Neuronal stem cell (in vitro differentiated cells): ENCODE results near the gene CDC42BPG.

ENCODE experiments used
- DNase-seq: peaks from one replicate; pipeline ENCODE4 v3.0.0-alpha.2; 2013; ENCODE audit warnings: low spot score
- H2AFZ ChIP-seq: one replicate; pipeline ENCODE4 v1.6.1; 2013; ENCODE audit warnings: mild to moderate bottlenecking, low read length, inconsistent platforms
- H2AK5ac ChIP-seq: 2 replicates; pipeline ENCODE4 v1.6.1; 2013; ENCODE audit warnings: low read depth, mild to moderate bottlenecking, inconsistent platforms, low read length, moderate library complexity, mixed read lengths
- H2BK120ac ChIP-seq: 2 replicates; pipeline ENCODE4 v1.6.1; 2013; ENCODE audit warnings: low read depth, mild to moderate bottlenecking, inconsistent platforms, low read length, moderate library complexity, mixed read lengths
- H2BK12ac ChIP-seq: one replicate; pipeline ENCODE4 v1.6.1; 2013; ENCODE audit warnings: low read length, inconsistent platforms
- H2BK15ac ChIP-seq: 2 replicates; pipeline ENCODE4 v1.6.1; 2013; ENCODE audit warnings: mild to moderate bottlenecking, low read length, inconsistent platforms, mixed read lengths
- H2BK5ac ChIP-seq: one replicate; pipeline ENCODE4 v1.6.1; 2013; ENCODE audit warnings: inconsistent platforms, mild to moderate bottlenecking, low read length, moderate library complexity
- H3K14ac ChIP-seq: one replicate; pipeline ENCODE4 v1.6.1; 2013; ENCODE audit warnings: low read length, inconsistent platforms
- H3K18ac ChIP-seq: 2 replicates; pipeline ENCODE4 v1.6.1; 2013; ENCODE audit warnings: low read length, inconsistent platforms
- H3K23ac ChIP-seq: 2 replicates; pipeline ENCODE4 v1.6.1; 2013; ENCODE audit warnings: low read depth, mild to moderate bottlenecking, mixed read lengths, low read length, inconsistent platforms; ENCODE audit not compliant: poor library complexity
- H3K27ac ChIP-seq: replicated peaks from 3 replicates; pipeline ENCODE4 v1.5.1; 2013; ENCODE audit warnings: low read length, inconsistent platforms
- H3K27me3 ChIP-seq, 3 experiments: 2 replicates each; pipeline ENCODE4 v1.6.1; 2013; ENCODE audit warnings: low read length in 3 of 3, mild to moderate bottlenecking in 2 of 3, inconsistent platforms in 1 of 3, low read depth in 1 of 3, mixed read lengths in 1 of 3, moderate library complexity in 1 of 3; ENCODE audit not compliant: control insufficient read depth in 3 of 3, insufficient read depth in 3 of 3
- H3K36me3 ChIP-seq, 2 donors: replicated peaks in 1 of 2; 2 replicates each; pipeline ENCODE4 v1.6.1; 2013; ENCODE audit warnings: low read length in 2 of 2; ENCODE audit not compliant: control insufficient read depth in 2 of 2, insufficient read depth in 2 of 2
- H3K4ac ChIP-seq: 2 replicates; pipeline ENCODE4 v1.6.1; 2013; ENCODE audit warnings: inconsistent platforms, mild to moderate bottlenecking, low read length, moderate library complexity
- H3K4me1 ChIP-seq, 2 donors: 1 replicate in 1 of 2; 2 replicates in 1 of 2; pipeline ENCODE4 v1.6.1; 2013; ENCODE audit warnings: low read length in 2 of 2, low read depth in 1 of 2; ENCODE audit not compliant: control insufficient read depth in 2 of 2, insufficient read depth in 1 of 2
- H3K4me2 ChIP-seq: one replicate; pipeline ENCODE4 v1.6.1; 2013; ENCODE audit warnings: mild to moderate bottlenecking, low read length, inconsistent platforms; ENCODE audit not compliant: insufficient read depth, poor library complexity, severe bottlenecking
- H3K4me3 ChIP-seq, 2 donors: 2 replicates each; pipeline ENCODE4 v1.5.1; 2013; ENCODE audit warnings: low read length in 2 of 2, mild to moderate bottlenecking in 2 of 2, inconsistent platforms in 1 of 2, moderate library complexity in 1 of 2
- H3K79me1 ChIP-seq: one replicate; pipeline ENCODE4 v1.6.1; 2013; ENCODE audit warnings: low read depth, mild to moderate bottlenecking, inconsistent platforms, low read length, moderate library complexity
- H3K9ac ChIP-seq: one replicate; pipeline ENCODE4 v1.6.1; 2013; ENCODE audit warnings: mild to moderate bottlenecking, low read depth, low read length, inconsistent platforms; ENCODE audit not compliant: poor library complexity
- H3K9me3 ChIP-seq, 2 donors: replicated peaks in 1 of 2; 2 replicates each; pipeline versions ENCODE3 to v1.6.1; 2013; ENCODE audit warnings: low read length in 2 of 2, mild to moderate bottlenecking in 2 of 2, inconsistent platforms in 1 of 2, low read depth in 1 of 2, mixed read lengths in 1 of 2, moderate library complexity in 1 of 2; ENCODE audit not compliant: control insufficient read depth in 2 of 2, insufficient read depth in 1 of 2
- H4K8ac ChIP-seq: one replicate; pipeline ENCODE4 v1.6.1; 2013; ENCODE audit warnings: low read depth, mild to moderate bottlenecking, inconsistent platforms, low read length, moderate library complexity
- H4K91ac ChIP-seq: one replicate; pipeline ENCODE4 v1.6.1; 2013; ENCODE audit warnings: low read length, low read depth, mild to moderate bottlenecking, inconsistent platforms; ENCODE audit not compliant: poor library complexity
- WGBS, 2 donors: extraction: QIAGEN DNeasy Blood & Tissue Kit; methylation state at CpG; one replicate each; pipeline ENCODE4 v1.1.7; 2013; ENCODE audit warnings: missing lambda C conversion rate in 2 of 2, mixed read lengths in 1 of 2; ENCODE audit not compliant: insufficient read length in 2 of 2, insufficient replicate concordance in 1 of 2; ENCODE audit errors: extremely low coverage in 2 of 2; 5-methylcytosine and 5-hydroxymethylcytosine counted together

The CDC42BPG gene

DNA sequence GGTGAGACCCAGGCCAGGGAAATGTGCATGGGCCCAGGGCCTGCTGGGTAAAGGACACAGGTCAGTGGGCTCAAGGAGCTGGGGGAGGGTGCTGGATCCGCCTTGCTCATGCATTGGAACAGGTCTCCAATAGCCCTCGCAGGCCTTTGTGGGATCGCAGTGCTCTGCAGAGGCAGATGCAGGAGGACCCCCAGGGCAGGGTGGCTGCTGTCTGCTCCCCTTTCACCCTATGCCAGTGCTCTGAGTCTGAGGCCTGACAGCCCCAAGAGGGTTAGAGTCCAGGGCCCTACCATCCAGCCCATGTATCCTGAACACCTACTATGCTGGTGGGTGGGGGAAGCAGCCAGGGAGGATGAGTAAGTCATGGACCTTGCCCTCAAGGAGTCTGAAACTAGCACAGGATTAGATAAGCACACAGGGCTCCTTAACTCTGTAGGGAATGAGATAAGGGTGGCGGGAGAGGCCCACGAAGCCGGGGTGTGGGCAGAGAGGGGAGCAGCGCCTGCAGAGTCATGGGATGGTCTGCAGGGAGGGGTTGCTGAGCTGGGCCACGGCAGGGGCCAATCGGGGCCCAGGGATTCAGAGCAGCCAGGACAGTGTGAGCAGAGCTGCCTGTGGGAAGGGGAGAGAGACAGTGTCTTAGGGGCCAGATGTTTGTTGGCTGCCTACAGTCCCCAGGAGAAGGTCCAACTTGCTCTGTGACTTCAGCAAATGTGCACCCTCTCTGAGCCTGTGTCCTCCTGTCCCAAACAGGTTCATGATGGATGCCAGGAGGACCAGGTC lies 44.5 kb upstream of the CDC42BPG start:
- H3K4me3 ChIP-seq, result no peak overlapping the region
- H3K18ac ChIP-seq, result peak overlapping the region; percentile 85
- no peak overlapping the region for H3K4me2 ChIP-seq
- no peaks in the 10 kb centered on the region for H3K9me3 ChIP-seq
- peak overlapping the region; percentile 37 for H3K23ac ChIP-seq
- no peak for DNase-seq
- H2BK120ac ChIP-seq, result no peak overlapping the region
- H2BK5ac ChIP-seq, result peak overlapping the region; percentile 5
- no peaks in the 10 kb centered on the region for H3K36me3 ChIP-seq
- no peak overlapping the region for H4K91ac ChIP-seq
- no peak overlapping the region for H3K27ac ChIP-seq
- H3K14ac ChIP-seq, result no peak overlapping the region
- no CpG with 5 or more reads among the region's 9 CpGs for WGBS, 2 donors
- H3K4ac ChIP-seq, result no peak overlapping the region
- peak overlapping the region; percentile 38 for H3K9ac ChIP-seq
- peaks cover 0 to 5% (median 0%) of the 10 kb centered on the region in 3 experiments for H3K27me3 ChIP-seq
- H2BK15ac ChIP-seq, result peak overlapping the region; percentile 45
- H3K4me1 ChIP-seq, result peaks cover 11 to 14% of the 10 kb centered on the region in 2 donors
- H2AFZ ChIP-seq, result peak overlapping the region; percentile 93
- H4K8ac ChIP-seq, result no peak overlapping the region
- peak overlapping the region; percentile 10 for H2AK5ac ChIP-seq
- no peaks in the 10 kb centered on the region for H3K79me1 ChIP-seq
- H2BK12ac ChIP-seq, result no peak overlapping the region

DNA sequence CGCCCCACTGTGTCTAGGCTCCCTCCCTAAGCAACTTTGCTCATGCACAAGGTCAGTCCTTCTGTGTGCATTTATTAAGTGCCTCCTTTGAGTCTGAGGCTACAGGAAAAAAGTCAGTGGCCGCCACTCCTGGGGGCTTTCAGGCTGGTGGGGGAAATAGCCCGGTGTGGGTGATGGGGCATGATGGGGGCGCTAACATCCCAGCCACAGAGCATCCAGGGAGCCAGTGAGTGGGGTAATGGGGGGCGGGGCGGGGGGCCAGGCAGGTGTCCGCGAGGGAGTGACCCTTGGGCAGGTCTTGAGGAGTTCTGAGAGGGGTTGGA lies 43.9 kb upstream of the CDC42BPG start:
- Histone ChIP-seq H3K4ac (no peak overlapping the region), H4K91ac (peak overlapping the region; percentile 58), H3K27me3 (peaks cover 0 to 11% (median 0%) of the 10 kb centered on the region in 3 experiments), H3K79me1 (no peaks in the 10 kb centered on the region), H3K23ac (no peak overlapping the region), H2BK12ac (no peak overlapping the region), H3K27ac (no peak overlapping the region), H2AK5ac (peak overlapping the region; percentile 10), H3K4me1 (peaks cover 11% of the 10 kb centered on the region in 2 donors), H3K9me3 (no peaks in the 10 kb centered on the region), H3K14ac (no peak overlapping the region), H3K18ac (peak overlapping the region; percentile 36), H2AFZ (peak overlapping the region; percentile 93), H2BK120ac (no peak overlapping the region), H4K8ac (peak overlapping the region; percentile 52), H2BK15ac (peak overlapping the region; percentile 18), H2BK5ac (no peak overlapping the region), H3K9ac (peak overlapping the region; percentile 65), H3K4me2 (no peak overlapping the region), H3K4me3 (peak overlapping the region in 1 of 2 donors; percentile 35), H3K36me3 (no peaks in the 10 kb centered on the region)
- DNase-seq, result no peak
- WGBS, 2 donors, result no CpG with 5 or more reads among the region's 8 CpGs

DNA sequence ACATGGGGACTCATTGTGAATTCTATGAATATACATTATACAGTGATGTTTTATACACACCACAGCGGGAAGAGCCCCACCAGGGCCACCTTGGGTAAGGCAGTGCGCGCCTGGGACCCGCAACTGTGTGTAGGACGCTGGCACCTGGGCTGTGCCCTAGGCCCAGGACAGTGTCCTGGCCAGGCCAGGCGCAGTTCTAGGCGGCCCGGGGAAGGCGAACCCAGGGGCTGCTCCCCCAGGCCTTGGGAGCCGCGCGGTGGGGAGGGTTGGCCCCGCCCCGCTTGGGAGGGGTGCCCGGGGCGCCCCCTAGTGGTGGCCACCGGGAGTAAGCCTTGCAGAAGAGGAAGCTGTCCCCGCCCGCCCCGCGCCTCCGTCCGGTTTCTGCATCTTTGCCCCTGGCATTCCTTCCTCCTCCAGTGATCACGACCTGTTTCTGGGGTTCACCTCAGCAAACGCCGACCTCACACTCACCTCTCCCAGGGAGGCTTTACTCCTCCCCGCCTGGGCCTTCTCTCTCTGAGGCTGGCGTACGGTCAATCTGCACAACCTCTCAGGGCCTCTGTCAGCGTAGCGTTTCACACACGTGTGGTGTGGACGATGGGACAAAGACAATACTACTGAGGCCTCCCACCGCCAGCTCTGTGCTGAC lies 43.4 kb upstream of the CDC42BPG start:
- H3K4me3 ChIP-seq, result peak overlapping the region in 1 of 2 donors; percentile 35

GRCh38 chr11:64887234-64887756 lies 42.8 kb upstream of the CDC42BPG start:
- no peak overlapping the region for H3K4me2 ChIP-seq
- no peak overlapping the region for H3K27ac ChIP-seq
- H3K4ac ChIP-seq, result no peak overlapping the region
- H3K36me3 ChIP-seq, result no peaks in the 10 kb centered on the region
- H2BK120ac ChIP-seq, result no peak overlapping the region
- DNase-seq, result no peak
- peaks cover 11% of the 10 kb centered on the region in 2 donors for H3K4me1 ChIP-seq
- H2AFZ ChIP-seq, result peak overlapping the region; percentile 93
- H3K14ac ChIP-seq, result no peak overlapping the region
- no peaks in the 10 kb centered on the region for H3K79me1 ChIP-seq
- no peak overlapping the region for H2AK5ac ChIP-seq
- H3K27me3 ChIP-seq, result peaks cover 0 to 16% (median 0%) of the 10 kb centered on the region in 3 experiments
- H4K8ac ChIP-seq, result no peak overlapping the region
- no CpG with 5 or more reads among the region's 8 CpGs for WGBS, 2 donors
- no peaks in the 10 kb centered on the region for H3K9me3 ChIP-seq
- no peak overlapping the region for H3K23ac ChIP-seq
- H2BK5ac ChIP-seq, result no peak overlapping the region
- no peak overlapping the region for H2BK15ac ChIP-seq
- no peak overlapping the region for H3K9ac ChIP-seq
- no peak overlapping the region for H3K4me3 ChIP-seq
- no peak overlapping the region for H2BK12ac ChIP-seq
- no peak overlapping the region for H4K91ac ChIP-seq
- no peak overlapping the region for H3K18ac ChIP-seq

More for the DNA sequence above, 43.4 kb upstream of the CDC42BPG start:
- Histone ChIP-seq H2AFZ (peak overlapping the region; percentile 93), H2BK120ac (no peak overlapping the region), H4K91ac (peak overlapping the region; percentile 58), H3K27me3 (peaks cover 0 to 16% (median 0%) of the 10 kb centered on the region in 3 experiments), H3K27ac (no peak overlapping the region), H2BK5ac (no peak overlapping the region), H4K8ac (peak overlapping the region; percentile 52), H3K14ac (no peak overlapping the region), H3K4me2 (peak overlapping the region; percentile 35), H3K9ac (peak overlapping the region; percentile 65), H3K36me3 (no peaks in the 10 kb centered on the region), H2AK5ac (no peak overlapping the region), H2BK15ac (peak overlapping the region; percentile 18), H3K23ac (peak overlapping the region; percentile 83), H3K79me1 (no peaks in the 10 kb centered on the region), H3K9me3 (no peaks in the 10 kb centered on the region), H2BK12ac (no peak overlapping the region), H3K4ac (no peak overlapping the region), H3K18ac (peak overlapping the region; percentile 86), H3K4me1 (peaks cover 11% of the 10 kb centered on the region in 2 donors)
- WGBS, 2 donors, result no CpG with 5 or more reads among the region's 34 CpGs
- DNase-seq, result peak; percentile 79
